WTC11 (cell line): ENCODE results near the gene CRABP2. TPM values are rescaled to one million over a fixed set of nuclear protein-coding genes. Genes with fewer than 3 reads are reported as not detected.

ENCODE experiments used
- ATAC-seq: fragments of 200-7000 bp; cut with Tn5 transposase; 2 replicates; pipeline ENCODE4 v1.10.0; 2021; ENCODE audit warnings: mild to moderate bottlenecking, moderate library complexity
- CTCF ChIA-PET: fragments of 300-600 bp; sonication (Branson Sonifier 250); formaldehyde crosslinking; loops from one replicate; lab custom pipeline; 2021; ENCODE audit warnings: antibody characterized with exemption; lab: Charles Lee
- POLR2A ChIA-PET: fragments of 350-600 bp; sonication (Branson Sonifier 250); formaldehyde crosslinking; loops from one replicate; lab custom pipeline; 2021; ENCODE audit warnings: antibody characterized with exemption; lab: Charles Lee
- DNase-seq: peaks from one replicate; pipeline ENCODE4 v3.0.0; 2021; ENCODE audit warnings: low spot score
- H3K27ac Mint-ChIP-seq: 2 replicates; pipeline ENCODE4 v1.8.0; 2021; ENCODE audit warnings: mixed read lengths
- H3K27me3 Mint-ChIP-seq: 2 replicates; pipeline ENCODE4 v1.8.0; 2021; ENCODE audit warnings: low read depth, mild to moderate bottlenecking, moderate library complexity, mixed read lengths
- H3K36me3 Mint-ChIP-seq: 2 replicates; pipeline ENCODE4 v1.8.0; 2021; ENCODE audit warnings: mixed read lengths
- H3K4me1 Mint-ChIP-seq: 2 replicates; pipeline ENCODE4 v1.8.0; 2022; ENCODE audit warnings: mixed read lengths
- H3K4me3 Mint-ChIP-seq: 2 replicates; pipeline ENCODE4 v1.8.0; 2021; ENCODE audit warnings: mild to moderate bottlenecking, moderate library complexity, mixed read lengths
- H3K9me3 Mint-ChIP-seq: 2 replicates; pipeline ENCODE4 v1.8.0; 2021; ENCODE audit warnings: mixed read lengths
- ATF6 ChIP-seq: sonication (generic); formaldehyde crosslinking; IDR thresholded peaks from 2 replicates; pipeline ENCODE4 v1.8.1; 2023; ENCODE audit warnings: mild to moderate bottlenecking, missing genetic modification reagents
- CREB1 ChIP-seq: sonication (generic); formaldehyde crosslinking; IDR thresholded peaks from 2 replicates; pipeline ENCODE4 v1.8.0; 2023; ENCODE audit warnings: mild to moderate bottlenecking, missing genetic modification reagents
- E2F4 ChIP-seq: sonication (generic); formaldehyde crosslinking; IDR thresholded peaks from 2 replicates; pipeline ENCODE4 v1.8.1; 2022; ENCODE audit warnings: low read depth, mild to moderate bottlenecking, moderate library complexity, missing genetic modification reagents, borderline replicate concordance
- FOXP4 ChIP-seq: sonication (generic); formaldehyde crosslinking; IDR thresholded peaks from 2 replicates; pipeline ENCODE4 v1.8.0; 2022; ENCODE audit warnings: mild to moderate bottlenecking, missing genetic modification reagents
- GABPB1 ChIP-seq: sonication (generic); formaldehyde crosslinking; IDR thresholded peaks from 2 replicates; pipeline ENCODE4 v1.8.1; 2023; ENCODE audit warnings: mild to moderate bottlenecking, missing genetic modification reagents
- HMGA2 ChIP-seq: fragments of 250-450 bp; sonication (Bioruptor Pico); IDR thresholded peaks from 2 replicates; pipeline ENCODE4 v1.4.0; 2021; ENCODE audit warnings: mild to moderate bottlenecking, moderate library complexity
- IRF1 ChIP-seq: sonication (generic); formaldehyde crosslinking; IDR thresholded peaks from 2 replicates; pipeline ENCODE4 v1.8.0; 2023; ENCODE audit warnings: missing genetic modification reagents
- MXD4 ChIP-seq: fragments of 250-450 bp; sonication (Bioruptor Pico); IDR thresholded peaks from 2 replicates; pipeline ENCODE4 v1.8.0; 2021; ENCODE audit warnings: mild to moderate bottlenecking, moderate library complexity, borderline replicate concordance
- NR1H2 ChIP-seq: sonication (generic); formaldehyde crosslinking; IDR thresholded peaks from 2 replicates; pipeline ENCODE4 v1.9.0; 2021; ENCODE audit warnings: mild to moderate bottlenecking, moderate library complexity, missing genetic modification reagents
- OVOL2 ChIP-seq: fragments of 250-450 bp; sonication (Bioruptor Pico); IDR thresholded peaks from 2 replicates; pipeline ENCODE4 v1.9.0; 2021; ENCODE audit warnings: mild to moderate bottlenecking, borderline replicate concordance
- PRRX2 ChIP-seq: fragments of 250-450 bp; sonication (Bioruptor Pico); IDR thresholded peaks from 2 replicates; pipeline ENCODE4 v1.8.0; 2021; ENCODE audit warnings: mild to moderate bottlenecking
- TCF7 ChIP-seq: sonication (generic); formaldehyde crosslinking; IDR thresholded peaks from 2 replicates; pipeline ENCODE4 v1.8.0; 2022; ENCODE audit warnings: mild to moderate bottlenecking, low read depth, missing genetic modification reagents, moderate library complexity
- TEAD1 ChIP-seq: sonication (generic); formaldehyde crosslinking; IDR thresholded peaks from 2 replicates; pipeline ENCODE4 v1.8.0; 2022; ENCODE audit warnings: mild to moderate bottlenecking, missing genetic modification reagents
- TEAD4 ChIP-seq: sonication (generic); formaldehyde crosslinking; IDR thresholded peaks from 2 replicates; pipeline ENCODE4 v1.8.0; 2022; ENCODE audit warnings: mild to moderate bottlenecking, missing genetic modification reagents
- USF2 ChIP-seq: sonication (generic); formaldehyde crosslinking; IDR thresholded peaks from 2 replicates; pipeline ENCODE4 v1.8.1; 2023; ENCODE audit warnings: mild to moderate bottlenecking, missing genetic modification reagents, moderate library complexity
- ZNF121 ChIP-seq: sonication (generic); formaldehyde crosslinking; IDR thresholded peaks from 2 replicates; pipeline ENCODE4 v1.8.0; 2023; ENCODE audit warnings: missing genetic modification reagents
- ZNF219 ChIP-seq: sonication (generic); formaldehyde crosslinking; IDR thresholded peaks from 2 replicates; pipeline ENCODE4 v1.8.0; 2023; ENCODE audit warnings: missing genetic modification reagents, mild to moderate bottlenecking, borderline replicate concordance
- ZNF263 ChIP-seq: sonication (generic); formaldehyde crosslinking; IDR thresholded peaks from 2 replicates; pipeline ENCODE4 v1.8.1; 2022; ENCODE audit warnings: low read depth, mild to moderate bottlenecking, moderate library complexity, missing genetic modification reagents
- ZNF396 ChIP-seq: fragments of 250-450 bp; sonication (Bioruptor Pico); IDR thresholded peaks from 2 replicates; pipeline ENCODE4 v1.8.0; 2021; ENCODE audit warnings: mild to moderate bottlenecking, moderate library complexity, borderline replicate concordance
- ZNF423 ChIP-seq: fragments of 250-450 bp; sonication (Bioruptor Pico); IDR thresholded peaks from 2 replicates; pipeline ENCODE4 v2.1.2; 2022; ENCODE audit warnings: mild to moderate bottlenecking, moderate library complexity
- total RNA-seq: library from RNA; stranded (reverse); gene quantifications from 3 replicates; pipeline ENCODE4 v1.2.3, GENCODE V29; 2021

CRABP2 gene
- total RNA-seq, 1 experiment from 2014 or later, result 135 TPM

GRCh38 chr1:156652992-156653355 is 52.4 kb downstream of the CRABP2 start:
- no peak overlapping the region for H3K4me3 Mint-ChIP-seq
- CTCF ChIA-PET, result interaction anchor here (0.7 to 6.2 kb wide), 7 partner anchors 8 to 73 kb away, joined by 3 to 74 read pairs (median 5); partner anchors contain the start of gene HAPLN2
- H3K4me1 Mint-ChIP-seq, result peaks cover 33% of the 10 kb centered on the region
- no peak for DNase-seq
- H3K27ac Mint-ChIP-seq, result no peak overlapping the region
- no peaks in the 10 kb centered on the region for H3K36me3 Mint-ChIP-seq
- H3K9me3 Mint-ChIP-seq, result no peaks in the 10 kb centered on the region
- TF ChIP-seq ZNF263 (CRISPR knock-in tag), result no peak
- no peak for TF ChIP-seq PRRX2 (CRISPR knock-in tag)
- no peak for TF ChIP-seq NR1H2 (CRISPR knock-in tag)
- no peak for TF ChIP-seq GABPB1 (CRISPR knock-in tag)
- TF ChIP-seq CREB1, result no peak
- TF ChIP-seq ZNF423 (CRISPR knock-in tag), result no peak
- no peak for TF ChIP-seq E2F4 (CRISPR knock-in tag)
- TF ChIP-seq TCF7 (CRISPR knock-in tag), result no peak
- no peak for TF ChIP-seq ZNF219 (CRISPR knock-in tag)
- TF ChIP-seq TEAD4, result no peak
- TF ChIP-seq USF2 (CRISPR knock-in tag), result no peak
- TF ChIP-seq OVOL2 (CRISPR knock-in tag), result no peak
- TF ChIP-seq ATF6 (CRISPR knock-in tag), result no peak
- TF ChIP-seq FOXP4 (CRISPR knock-in tag), result no peak
- TF ChIP-seq TEAD1 (CRISPR knock-in tag), result no peak
- no peak for TF ChIP-seq HMGA2 (CRISPR knock-in tag)
- TF ChIP-seq IRF1, result no peak
- TF ChIP-seq MXD4 (CRISPR knock-in tag), result no peak
- no peak for TF ChIP-seq ZNF121 (CRISPR knock-in tag)
- no peak for TF ChIP-seq ZNF396 (CRISPR knock-in tag)
- no peak for ATAC-seq
- peaks cover 95% of the 10 kb centered on the region for H3K27me3 Mint-ChIP-seq
- POLR2A ChIA-PET, result no interaction called here
